ENCODE data around the gene SCD5. TPM values are rescaled to one million over a fixed set of nuclear protein-coding genes. Genes with fewer than 3 reads are reported as not detected.

The SCD5 gene
- total and polyA plus RNA-seq, 9 of the 15 experiments (the other 6 are each of a cell fraction or from before 2014, with no cell fraction given): 0.01 to 0.20 (median 0.03) TPM; not detected in 5

DNA sequence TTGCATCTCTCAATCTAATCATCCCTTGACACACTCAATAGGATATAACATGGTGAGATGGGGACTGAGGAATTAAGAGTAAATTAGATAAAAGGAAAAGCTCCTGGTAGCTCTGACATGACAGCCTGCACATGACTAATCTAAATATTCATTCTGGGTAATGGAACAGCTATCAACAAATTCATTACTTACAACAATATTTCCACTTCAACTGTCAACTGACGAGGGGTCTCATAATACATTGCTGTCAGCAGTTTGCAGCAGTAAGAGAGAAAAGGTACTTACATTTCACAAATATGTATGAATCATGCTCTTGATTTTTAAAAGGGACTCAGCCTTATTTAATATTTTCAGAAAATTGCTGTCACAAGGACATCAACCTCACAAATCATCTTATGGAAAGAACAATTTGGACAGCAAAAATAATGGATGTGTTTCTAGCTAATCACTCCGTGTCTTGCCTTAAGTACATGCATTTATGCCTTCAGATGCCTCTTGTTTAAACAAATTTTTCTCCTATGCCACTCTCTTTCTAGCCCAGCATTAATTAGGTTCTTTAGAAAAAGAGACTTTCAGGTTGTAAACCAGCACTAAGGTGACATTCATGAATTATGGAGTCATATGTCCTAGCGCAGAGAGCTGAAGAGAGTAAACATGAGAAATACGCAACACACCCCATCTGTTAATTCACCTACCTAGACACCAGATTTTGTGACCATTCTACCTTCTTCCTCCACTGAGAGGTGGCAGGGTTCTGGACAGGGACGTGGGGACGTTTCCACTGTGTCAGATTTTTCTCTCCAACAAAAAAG lies 137.2 kb downstream of the SCD5 start:
- TF ChIP-seq NR2C2 (CRISPR knock-in tag; IDR thresholded peaks at IDR 0.05): no peak
- TF ChIP-seq NR2C2 (tag; IDR thresholded peaks at IDR 0.05): no peak
- no peak for TF ChIP-seq SMAD1 (IDR thresholded peaks at IDR 0.05; ENCODE audit: low read depth, low read length, partially characterized antibody)
- TF ChIP-seq, protein P1, sequence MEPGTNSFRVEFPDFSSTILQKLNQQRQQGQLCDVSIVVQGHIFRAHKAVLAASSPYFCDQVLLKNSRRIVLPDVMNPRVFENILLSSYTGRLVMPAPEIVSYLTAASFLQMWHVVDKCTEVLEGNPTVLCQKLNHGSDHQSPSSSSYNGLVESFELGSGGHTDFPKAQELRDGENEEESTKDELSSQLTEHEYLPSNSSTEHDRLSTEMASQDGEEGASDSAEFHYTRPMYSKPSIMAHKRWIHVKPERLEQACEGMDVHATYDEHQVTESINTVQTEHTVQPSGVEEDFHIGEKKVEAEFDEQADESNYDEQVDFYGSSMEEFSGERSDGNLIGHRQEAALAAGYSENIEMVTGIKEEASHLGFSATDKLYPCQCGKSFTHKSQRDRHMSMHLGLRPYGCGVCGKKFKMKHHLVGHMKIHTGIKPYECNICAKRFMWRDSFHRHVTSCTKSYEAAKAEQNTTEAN (CRISPR knock-in tag; IDR thresholded peaks at IDR 0.05): no peak
- no peak for TF ChIP-seq NFIX (CRISPR knock-in tag; IDR thresholded peaks at IDR 0.05; ENCODE audit: low read depth)
- Histone ChIP-seq H3K9ac (ENCODE audit: insufficient read depth in 1 of 2, low read depth in 2 of 2, low read length in 2 of 2) (no peak overlapping the region), H3K4me3 (no peak overlapping the region), H3K27me3 (ENCODE audit: control insufficient read depth in 2 of 2, insufficient read depth in 2 of 2, low read length in 2 of 2) (peaks cover 0 to 7% of the 10 kb centered on the region in 2 experiments; a peak in 2 of 5 replicates), H3K36me3 (ENCODE audit: control insufficient read depth, insufficient read depth, low read length) (no peaks in the 10 kb centered on the region), H3K4me1 (replicated peaks in 1 of 2; ENCODE audit: control insufficient read depth in 2 of 2, insufficient read depth in 2 of 2, low read length in 2 of 2) (0 out of 5 replicates have a peak, but pooled peaks cover 0 to 3% of the 10 kb centered on the region in 2 experiments), H3K79me2 (ENCODE audit: control insufficient read depth, insufficient read depth, low read length) (no peaks in the 10 kb centered on the region), H3K9me1 (ENCODE audit: control insufficient read depth, insufficient read depth, low read length) (no peaks in the 10 kb centered on the region), H3K27ac (ENCODE audit: extremely low read depth, low read depth, low read length) (no peak overlapping the region), H4K20me1 (replicated peaks; ENCODE audit: control insufficient read depth, insufficient read depth, low read length) (no peaks in the 10 kb centered on the region), H2AFZ (ENCODE audit: low read depth, low read length) (no peak overlapping the region), H3K4me2 (ENCODE audit: insufficient read depth, low read length) (no peak overlapping the region), H3K9me3 (replicated peaks; ENCODE audit: control insufficient read depth, insufficient read depth, low read depth, low read length) (no peaks in the 10 kb centered on the region)
- ChIA-PET CTCF (ENCODE audit: low intra/inter-chr PET ratio) (no interaction called here), POLR2A (interaction anchor here (1.1 kb wide), 1 partner anchor 22 kb away, joined by 3 read pairs; no protein-coding TSS in a partner anchor)
- in situ Hi-C loops (cut with MboI) (no loop called here), intact Hi-C loops (cut with micrococcal nuclease) (no loop called here)
- BruUV-seq (replicated peaks): no TSS peak
- FAIRE-seq (no peak), ATAC-seq (no peak), DNase-seq (ENCODE audit: extremely low read depth in 1 of 4, low spot score in 3 of 4) (no peak)
- WGBS (ENCODE audit: insufficient coverage, low coverage, missing lambda C conversion rate): 4% methylated on average over 6 of the region's 6 CpGs
